ENCODE results near the gene PASK.
A peak's percentile ranks its signal among the peaks of the same experiment; 100 is the strongest.
"Not testable (repeated sequence)": the region's sequence is repeated elsewhere in the genome, so short reads cannot be mapped to it uniquely, and the experiment has no call there.

The PASK gene

GRCh38 chr2:241148891-241149674, at the start of gene PASK:
TSS of gene PASK (minus strand) at chr2:241149472. CDS start at chr2:241143032, 6,440 bp downstream.
- H3K4me3 ChIP-seq (ENCODE audit: low read depth, low read length) = peak within 1 kb of the TSS; percentile 90
- no peak for TF ChIP-seq CTCF (IDR thresholded peaks at IDR 0.05; ENCODE audit: low read depth, low read length, missing control alignments)
- DNase-seq (ENCODE audit: low read depth) = peak; percentile 92

GRCh38 chr2:241198381-241199279, 49.4 kb upstream of the PASK start:
- no peak for DNase-seq (ENCODE audit: low read depth)
- no peak for TF ChIP-seq CTCF (IDR thresholded peaks at IDR 0.05; ENCODE audit: low read depth, low read length, missing control alignments)

GRCh38 chr2:241197947-241198346, 48.7 kb upstream of the PASK start:
- no peak for TF ChIP-seq CTCF (IDR thresholded peaks at IDR 0.05; ENCODE audit: low read depth, low read length, missing control alignments)
- no peak for DNase-seq (ENCODE audit: low read depth)

More at GRCh38 chr2:241198381-241199279, 49.4 kb upstream of the PASK start:
- H3K4me3 ChIP-seq (ENCODE audit: low read depth, low read length) = no peak overlapping the region

GRCh38 chr2:241197246-241197645, 48.0 kb upstream of the PASK start:
- not testable (repeated sequence) for DNase-seq (ENCODE audit: low read depth); H3K4me3 ChIP-seq (ENCODE audit: low read depth, low read length)

More at GRCh38 chr2:241197947-241198346, 48.7 kb upstream of the PASK start:
- H3K4me3 ChIP-seq (ENCODE audit: low read depth, low read length) = no peak overlapping the region

- no peak overlapping the region for H3K4me3 ChIP-seq (ENCODE audit: low read depth, low read length)
- no peak for TF ChIP-seq CTCF (IDR thresholded peaks at IDR 0.05; ENCODE audit: low read depth, low read length, missing control alignments)
- DNase-seq (ENCODE audit: low read depth) = no peak
Observed at GRCh38 chr2:241195506-241196130, 46.3 kb upstream of the PASK start.

GRCh38 chr2:241194811-241195210, 45.5 kb upstream of the PASK start:
- no peak for TF ChIP-seq CTCF (IDR thresholded peaks at IDR 0.05; ENCODE audit: low read depth, low read length, missing control alignments)
- no peak overlapping the region for H3K4me3 ChIP-seq (ENCODE audit: low read depth, low read length)

GRCh38 chr2:241193271-241193670, 44.0 kb upstream of the PASK start:
- no peak overlapping the region for H3K4me3 ChIP-seq (ENCODE audit: low read depth, low read length)
- no peak for TF ChIP-seq CTCF (IDR thresholded peaks at IDR 0.05; ENCODE audit: low read depth, low read length, missing control alignments)
- DNase-seq (ENCODE audit: low read depth) = no peak

More at GRCh38 chr2:241194811-241195210, 45.5 kb upstream of the PASK start:
- DNase-seq (ENCODE audit: low read depth) = no peak

Data from GM12864 (cell line).